K562 (cell line): ENCODE data around the gene USP19. TPM values are rescaled to one million over a fixed set of nuclear protein-coding genes. Genes with fewer than 3 reads are reported as not detected.

Source experiments
- BACH1 ChIP-seq: fragments of 200-800 bp; sonication (Bioruptor generic); IDR thresholded peaks from 2 replicates; pipeline ENCODE4 v1.6.1; 2016; ENCODE audit warnings: missing genetic modification characterization, missing compliant biosample characterization
- CBFA2T3 ChIP-seq: fragments of 450-650 bp; IDR thresholded peaks from 2 replicates; pipeline ENCODE4 v1.6.1; 2017
- CSDE1 ChIP-seq, 2 experiments: fragments of 450-650 bp; IDR thresholded peaks; 2 replicates each; pipeline ENCODE4 v1.6.1; 2016; ENCODE audit warnings: mild to moderate bottlenecking in 1 of 2
- ERF ChIP-seq: fragments of 450-650 bp; formaldehyde crosslinking; IDR thresholded peaks from 2 replicates; pipeline ENCODE4 v1.4.0; 2020; ENCODE audit warnings: mild to moderate bottlenecking, mixed read lengths
- MECOM ChIP-seq: fragments of 250-450 bp; sonication (Bioruptor Pico); IDR thresholded peaks from 2 replicates; pipeline ENCODE4 v1.8.0; 2022; ENCODE audit warnings: inconsistent platforms
- NFIC ChIP-seq: fragments of 450-650 bp; IDR thresholded peaks from 2 replicates; pipeline ENCODE4 v1.6.1; 2017; ENCODE audit warnings: mild to moderate bottlenecking, inconsistent platforms
- NR3C1 ChIP-seq: sonication (generic); formaldehyde crosslinking; IDR thresholded peaks from 2 replicates; pipeline ENCODE4 v1.8.1; 2022; ENCODE audit warnings: missing genetic modification reagents
- RBM39 ChIP-seq: fragments of 200-400 bp; formaldehyde crosslinking; optimal IDR thresholded peaks from 2 replicates; pipeline ENCODE3; 2018; ENCODE audit warnings: low read depth, low read length
- RREB1 ChIP-seq: fragments of 250-450 bp; sonication (Bioruptor Pico); IDR thresholded peaks from 2 replicates; pipeline ENCODE4 v1.4.0; 2020
- SLC30A9 ChIP-seq: fragments of 250-450 bp; sonication (Bioruptor Pico); IDR thresholded peaks from 2 replicates; pipeline ENCODE4 v1.8.0; 2022; ENCODE audit warnings: mild to moderate bottlenecking, moderate library complexity
- SMAD4 ChIP-seq: fragments of 250-450 bp; sonication (Bioruptor Pico); conservative IDR thresholded peaks from 2 replicates; pipeline ENCODE4 v1.8.0; 2021; ENCODE audit warnings: inconsistent platforms, mild to moderate bottlenecking, moderate library complexity
- SOX6 ChIP-seq: fragments of 450-650 bp; IDR thresholded peaks from 2 replicates; pipeline ENCODE4 v1.6.1; 2014; ENCODE audit warnings: mild to moderate bottlenecking
- STAT5A ChIP-seq: IDR thresholded peaks from 2 replicates; pipeline ENCODE4 v1.6.1; 2012; ENCODE audit warnings: low read length, inconsistent platforms, borderline replicate concordance
- THAP12 ChIP-seq: fragments of 250-450 bp; sonication (Bioruptor Pico); IDR thresholded peaks from 2 replicates; pipeline ENCODE4 v1.9.0; 2021; ENCODE audit warnings: mild to moderate bottlenecking, inconsistent platforms
- XRCC5 ChIP-seq: fragments of 200-400 bp; formaldehyde crosslinking; IDR thresholded peaks from 2 replicates; pipeline ENCODE4 v1.6.1; 2017; ENCODE audit warnings: low read depth, mild to moderate bottlenecking, low read length
- YY1 ChIP-seq, 3 experiments: IDR thresholded peaks; 2 replicates each; pipeline ENCODE4 v1.6.1; 2011; ENCODE audit warnings: low read length in 2 of 3, mild to moderate bottlenecking in 2 of 3, moderate library complexity in 2 of 3, borderline replicate concordance in 1 of 3, control low read depth in 1 of 3, low read depth in 1 of 3; ENCODE audit not compliant: insufficient read depth in 3 of 3, insufficient replicate concordance in 2 of 3, control insufficient read depth in 1 of 3, insufficient read length in 1 of 3; ENCODE audit errors: extremely low read depth in 1 of 3
- ZBTB9 ChIP-seq: fragments of 450-650 bp; formaldehyde crosslinking; IDR thresholded peaks from 2 replicates; pipeline ENCODE4 v1.4.0; 2020; ENCODE audit warnings: mild to moderate bottlenecking, moderate library complexity
- ZFP30 ChIP-seq: fragments of 250-450 bp; sonication (Bioruptor Pico); IDR thresholded peaks from 2 replicates; pipeline ENCODE4 v1.8.0; 2022; ENCODE audit warnings: moderate library complexity, mild to moderate bottlenecking, inconsistent platforms, borderline replicate concordance
- ZFX ChIP-seq: sonication (generic); formaldehyde crosslinking; IDR thresholded peaks from 2 replicates; pipeline ENCODE4 v1.8.0; 2022; ENCODE audit warnings: mild to moderate bottlenecking, missing genetic modification reagents, moderate library complexity
- ZNF146 ChIP-seq: IDR thresholded peaks from one replicate; pipeline ENCODE4 v1.6.1; 2018; ENCODE audit warnings: missing compliant biosample characterization; ENCODE audit not compliant: unreplicated experiment
- polyA plus RNA-seq, 8 experiments: library from polyadenylated mRNA; depleted of rRNA in 4 of 8; stranded (reverse) in 5 of 8; unstranded in 3 of 8; fragments of >200 nt; fragmentation: Nextera tagmentation in 2 of 8; fragmentation: Illumina TruSeq in 1 of 8; extraction: Ambion mirVana in 2 of 8; extraction: Trizol in 1 of 8; gene quantifications; 2 replicates each; pipeline versions ENCODE4 v1.2.1 to v1.2.3, GENCODE V29; 2011 to 2014; ENCODE audit warnings: inconsistent platforms in 1 of 8, missing spikeins in 1 of 8
- total RNA-seq, 7 experiments: library from RNA; depleted of rRNA in 6 of 7; stranded (reverse); fragments of >200 nt in 6 of 7; fragmentation: Illumina TruSeq in 2 of 7; extraction: Trizol in 2 of 7; gene quantifications; 2 replicates each; pipeline versions ENCODE4 v1.2.1 to v1.2.3, GENCODE V29; 2011 to 2021; ENCODE audit warnings: low replicate concordance in 1 of 7

The USP19 gene
- total and polyA plus RNA-seq, 9 of the 15 experiments (the other 6 are each of a cell fraction or from before 2014, with no cell fraction given), result 0.24 to 65.9 (median 36.9) TPM

- TF ChIP-seq THAP12 (CRISPR knock-in tag) (no peak), SOX6 (no peak), STAT5A (no peak), XRCC5 (no peak), CBFA2T3 (no peak), SLC30A9 (CRISPR knock-in tag) (no peak), YY1 (IDR thresholded peaks at IDR 0.05; ENCODE audit: borderline replicate concordance in 1 of 3, control insufficient read depth in 1 of 3, extremely low read depth in 1 of 3, insufficient read depth in 3 of 3, insufficient read length in 1 of 3, insufficient replicate concordance in 2 of 3, low read depth in 1 of 3, low read length in 2 of 3) (no peak), SMAD4 (CRISPR knock-in tag) (0 out of 2 replicates have a peak, but pooled peaks have one; percentile 50), ZNF146 (CRISPR knock-in tag) (no peak), CSDE1 (IDR thresholded peaks at IDR 0.05) (no peak), MECOM (CRISPR knock-in tag) (no peak), ZFP30 (CRISPR knock-in tag) (no peak), ZFX (CRISPR knock-in tag) (peak; percentile 98), NFIC (no peak; the same call in 1 of the 2 replicates), NR3C1 (peak; percentile 41; the same call in 1 of the 2 replicates), BACH1 (tag) (no peak), ZBTB9 (peak; percentile 52; the same call in 1 of the 2 replicates), RBM39 (no peak), RREB1 (CRISPR knock-in tag) (0 out of 2 replicates have a peak, but pooled peaks have one; percentile 23), ERF (CRISPR knock-in tag) (no peak)
Measured at GRCh38 chr3:49120438-49121131, at the start of gene USP19 (continued).
